K562 (cell line): ENCODE measurements around the gene MUC5AC. TPM values are rescaled to one million over a fixed set of nuclear protein-coding genes. Genes with fewer than 3 reads are reported as not detected.

Experiments
- ATAC-seq: fragments of 200-7000 bp; cut with Tn5 transposase; 3 replicates; pipeline ENCODE4 v1.9.1; 2020; ENCODE audit warnings: moderate library complexity
- BruUV-seq: library from RNA; stranded (reverse); fragments of 400-500 nt; replicated peaks from 2 replicates; lab custom pipeline; 2021; lab: Mats Ljungman, UMichigan
- CTCF ChIA-PET: fragments of 300-600 bp; formaldehyde crosslinking; extraction: SDS; loops from one replicate; lab custom pipeline; 2021; ENCODE audit warnings: low intra/inter-chr PET ratio; lab: Yijun Ruan, JAX
- POLR2A ChIA-PET: fragments of 300-600, 350-650 bp; sonication (Branson Sonifier 250); formaldehyde crosslinking; extraction: SDS; loops from one replicate; lab custom pipeline; 2021; ENCODE audit warnings: antibody characterized with exemption, inconsistent platforms; lab: Yijun Ruan, JAX
- DNase-seq, 4 experiments: peaks; one replicate each; pipeline versions ENCODE4 v3.0.0 to v3.0.0-alpha.2; 2011 to 2018; ENCODE audit warnings: low spot score in 3 of 4, mixed read lengths in 3 of 4; ENCODE audit errors: extremely low read depth in 1 of 4
- FAIRE-seq: peaks from 2 replicates; lab custom pipeline; 2011; peaks lifted over from hg19 to GRCh38; lab: Jason Lieb, UNC
- H2AFZ ChIP-seq: 2 replicates; pipeline ENCODE4 v1.6.0; 2011; ENCODE audit warnings: low read depth, low read length, control low read depth, inconsistent platforms
- H3K27ac ChIP-seq: fragments of 200-600 bp; 3 replicates; pipeline ENCODE4 v1.8.0; 2011; ENCODE audit warnings: low read depth, mild to moderate bottlenecking, control low read depth, inconsistent platforms, low read length, moderate library complexity, mixed read lengths; ENCODE audit errors: extremely low read depth
- H3K27me3 ChIP-seq, 2 experiments: fragments of 300-600 bp in 1 of 2; 2 replicates in 1 of 2; 3 replicates in 1 of 2; pipeline versions ENCODE4 v1.6.0 to v1.8.0; 2011; ENCODE audit warnings: inconsistent platforms in 2 of 2, low read length in 2 of 2, mild to moderate bottlenecking in 1 of 2, mixed read lengths in 1 of 2, moderate library complexity in 1 of 2; ENCODE audit not compliant: control insufficient read depth in 2 of 2, insufficient read depth in 2 of 2
- H3K36me3 ChIP-seq: fragments of 300-600 bp; 3 replicates; pipeline ENCODE4 v1.8.0; 2011; ENCODE audit warnings: mild to moderate bottlenecking, low read length, inconsistent platforms; ENCODE audit not compliant: control insufficient read depth, insufficient read depth
- H3K4me1 ChIP-seq, 2 experiments: fragments of 200-600 bp in 1 of 2; replicated peaks in 1 of 2; 2 replicates in 1 of 2; 3 replicates in 1 of 2; pipeline versions ENCODE4 v1.5.1 to v1.8.0; 2011; ENCODE audit warnings: inconsistent platforms in 2 of 2, low read length in 2 of 2, mild to moderate bottlenecking in 1 of 2, mixed read lengths in 1 of 2, moderate library complexity in 1 of 2; ENCODE audit not compliant: control insufficient read depth in 2 of 2, insufficient read depth in 2 of 2
- H3K4me2 ChIP-seq: 2 replicates; pipeline ENCODE4 v1.6.1; 2011; ENCODE audit warnings: low read length, control low read depth, inconsistent platforms, mixed read lengths; ENCODE audit not compliant: insufficient read depth
- H3K4me3 ChIP-seq: fragments of 200-600 bp; sonication (generic), shearing (Covaris generic); 2 replicates; pipeline ENCODE4 v1.5.1; 2016; ENCODE audit warnings: control low read depth, inconsistent platforms
- H3K79me2 ChIP-seq: fragments of 200-600 bp; 3 replicates; pipeline ENCODE4 v1.8.0; 2011; ENCODE audit warnings: low read length, inconsistent platforms; ENCODE audit not compliant: control insufficient read depth, insufficient read depth
- H3K9ac ChIP-seq, 2 experiments: 2 replicates each; pipeline versions ENCODE4 v1.6.0 to v1.6.1; 2011; ENCODE audit warnings: low read depth in 2 of 2, low read length in 2 of 2, control low read depth in 1 of 2, inconsistent platforms in 1 of 2, mild to moderate bottlenecking in 1 of 2, mixed read lengths in 1 of 2; ENCODE audit not compliant: insufficient read depth in 1 of 2
- H3K9me1 ChIP-seq: one replicate; pipeline ENCODE4 v1.6.0; 2011; ENCODE audit warnings: inconsistent platforms, mild to moderate bottlenecking, low read length, moderate library complexity; ENCODE audit not compliant: control insufficient read depth, insufficient read depth
- H3K9me3 ChIP-seq: replicated peaks from 2 replicates; pipeline ENCODE4 v1.5.1; 2011; ENCODE audit warnings: low read depth, low read length, inconsistent platforms; ENCODE audit not compliant: control insufficient read depth, insufficient read depth
- H4K20me1 ChIP-seq: replicated peaks from 2 replicates; pipeline ENCODE4 v1.6.1; 2011; ENCODE audit warnings: low read length, inconsistent platforms, mixed read lengths; ENCODE audit not compliant: control insufficient read depth, insufficient read depth
- KDM5B ChIP-seq: fragments of 200-600 bp; sonication (generic); IDR thresholded peaks from 2 replicates; pipeline ENCODE4 v1.6.1; 2012; ENCODE audit warnings: low read depth, mild to moderate bottlenecking, moderate library complexity, low read length, control low read depth, inconsistent platforms; ENCODE audit not compliant: insufficient replicate concordance
- KLF16 ChIP-seq: IDR thresholded peaks from 2 replicates; pipeline ENCODE4 v1.6.1; 2016; ENCODE audit warnings: antibody characterized with exemption
- L3MBTL2 ChIP-seq: fragments of 450-650 bp; IDR thresholded peaks from 2 replicates; pipeline ENCODE4 v1.6.1; 2016; ENCODE audit warnings: mild to moderate bottlenecking, moderate library complexity
- PTBP1 ChIP-seq: fragments of 200-400 bp; formaldehyde crosslinking; IDR thresholded peaks from 2 replicates; pipeline ENCODE4 v1.6.1; 2017; ENCODE audit warnings: low read depth, low read length
- ZFX ChIP-seq: sonication (generic); formaldehyde crosslinking; IDR thresholded peaks from 2 replicates; pipeline ENCODE4 v1.8.0; 2022; ENCODE audit warnings: mild to moderate bottlenecking, missing genetic modification reagents, moderate library complexity
- ZNF212 ChIP-seq: fragments of 450-650 bp; formaldehyde crosslinking; IDR thresholded peaks from 2 replicates; pipeline ENCODE4 v1.4.0; 2020; ENCODE audit warnings: mild to moderate bottlenecking
- ZNF589 ChIP-seq: fragments of 200-800 bp; sonication (Bioruptor generic); IDR thresholded peaks from 2 replicates; pipeline ENCODE4 v1.6.1; 2016; ENCODE audit warnings: low read depth, missing genetic modification characterization, missing compliant biosample characterization
- ZSCAN29 ChIP-seq: fragments of 450-650 bp; IDR thresholded peaks from 2 replicates; pipeline ENCODE4 v1.6.1; 2017
- WGBS: fragments of 100-300 bp; shearing (Covaris generic); methylation state at CpG from one replicate; pipeline ENCODE4 v1.1.6; 2016; ENCODE audit warnings: low coverage, mixed read lengths; ENCODE audit not compliant: insufficient coverage; ENCODE audit errors: missing lambda C conversion rate; 5-methylcytosine and 5-hydroxymethylcytosine counted together
- in situ Hi-C: fragments of 300-500 bp; cut with MboI; formaldehyde crosslinking; loops from 4 replicates; pipeline ENCODE4 v1.15.0; 2018; ENCODE audit warnings: inconsistent platforms, mixed read lengths
- intact Hi-C: fragments of 100-400 bp; cut with micrococcal nuclease; formaldehyde crosslinking; loops from 2 replicates; pipeline ENCODE4 v1.14.2; 2022
- polyA plus RNA-seq, 8 experiments: library from polyadenylated mRNA; depleted of rRNA in 4 of 8; stranded (reverse) in 5 of 8; unstranded in 3 of 8; fragments of >200 nt; fragmentation: Nextera tagmentation in 2 of 8; fragmentation: Illumina TruSeq in 1 of 8; extraction: Ambion mirVana in 2 of 8; extraction: Trizol in 1 of 8; gene quantifications; 2 replicates each; pipeline versions ENCODE4 v1.2.1 to v1.2.3, GENCODE V29; 2011 to 2014; ENCODE audit warnings: inconsistent platforms in 1 of 8, missing spikeins in 1 of 8
- total RNA-seq, 7 experiments: library from RNA; depleted of rRNA in 6 of 7; stranded (reverse); fragments of >200 nt in 6 of 7; fragmentation: Illumina TruSeq in 2 of 7; extraction: Trizol in 2 of 7; gene quantifications; 2 replicates each; pipeline versions ENCODE4 v1.2.1 to v1.2.3, GENCODE V29; 2011 to 2021; ENCODE audit warnings: low replicate concordance in 1 of 7
- TF ChIP-seq, protein P1 (sequence below): fragments of 200-800 bp; sonication (Bioruptor generic); IDR thresholded peaks from 2 replicates; pipeline ENCODE4 v1.6.1; 2017; ENCODE audit warnings: missing genetic modification characterization, missing compliant biosample characterization
- TF ChIP-seq, protein P2 (sequence below): sonication (generic); formaldehyde crosslinking; IDR thresholded peaks from 2 replicates; pipeline ENCODE4 v1.5.0; 2020; ENCODE audit warnings: missing genetic modification reagents

MUC5AC gene
- total and polyA plus RNA-seq, 9 of the 15 experiments (the other 6 are each of a cell fraction or from before 2014, with no cell fraction given): not detected

DNA sequence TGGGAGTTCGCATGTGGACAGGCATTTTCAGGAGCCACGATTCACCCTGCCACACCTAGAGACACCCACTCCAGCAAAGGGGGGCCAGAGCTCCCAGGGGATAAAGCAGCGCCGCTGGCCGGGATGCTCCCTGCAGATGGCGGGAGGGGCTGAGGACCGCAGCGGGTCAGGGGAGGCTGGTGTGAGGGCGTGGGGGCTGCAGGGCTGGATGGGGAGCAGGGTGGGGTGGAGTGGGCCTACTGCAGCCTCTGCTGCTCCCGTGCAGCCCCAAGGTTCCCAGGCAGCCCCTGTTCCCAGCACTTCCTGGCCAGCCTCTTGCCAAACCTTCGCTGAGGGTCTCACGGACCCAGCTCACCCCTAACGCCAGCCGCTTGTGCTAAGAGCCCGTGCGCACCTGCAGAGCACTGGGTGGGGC, 78.2 kb downstream of the MUC5AC start:
- DNase-seq: no peak
- no peaks in the 10 kb centered on the region for H3K9me1 ChIP-seq
- in situ Hi-C loops (no loop called here), intact Hi-C loops (no loop called here)
- H3K27me3 ChIP-seq: peaks cover 0 to 57% of the 10 kb centered on the region in 2 experiments; a peak in 2 of 5 replicates
- peaks cover 16% of the 10 kb centered on the region; the same call in 1 of the 2 replicates for H4K20me1 ChIP-seq
- H2AFZ ChIP-seq: no peak overlapping the region
- ATAC-seq: no peak
- BruUV-seq: no TSS peak
- H3K36me3 ChIP-seq: no peaks in the 10 kb centered on the region
- H3K4me3 ChIP-seq: no peak overlapping the region
- TF ChIP-seq, protein P1, sequence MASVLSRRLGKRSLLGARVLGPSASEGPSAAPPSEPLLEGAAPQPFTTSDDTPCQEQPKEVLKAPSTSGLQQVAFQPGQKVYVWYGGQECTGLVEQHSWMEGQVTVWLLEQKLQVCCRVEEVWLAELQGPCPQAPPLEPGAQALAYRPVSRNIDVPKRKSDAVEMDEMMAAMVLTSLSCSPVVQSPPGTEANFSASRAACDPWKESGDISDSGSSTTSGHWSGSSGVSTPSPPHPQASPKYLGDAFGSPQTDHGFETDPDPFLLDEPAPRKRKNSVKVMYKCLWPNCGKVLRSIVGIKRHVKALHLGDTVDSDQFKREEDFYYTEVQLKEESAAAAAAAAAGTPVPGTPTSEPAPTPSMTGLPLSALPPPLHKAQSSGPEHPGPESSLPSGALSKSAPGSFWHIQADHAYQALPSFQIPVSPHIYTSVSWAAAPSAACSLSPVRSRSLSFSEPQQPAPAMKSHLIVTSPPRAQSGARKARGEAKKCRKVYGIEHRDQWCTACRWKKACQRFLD (CRISPR knock-in tag): no peak
- no peak for TF ChIP-seq L3MBTL2
- no peak for TF ChIP-seq KLF16
- no peak for TF ChIP-seq ZSCAN29
- no peak for TF ChIP-seq PTBP1
- no peak for TF ChIP-seq ZFX
- no peak for TF ChIP-seq ZNF212 (CRISPR knock-in tag)
- no peak for TF ChIP-seq KDM5B
- TF ChIP-seq, protein P2, sequence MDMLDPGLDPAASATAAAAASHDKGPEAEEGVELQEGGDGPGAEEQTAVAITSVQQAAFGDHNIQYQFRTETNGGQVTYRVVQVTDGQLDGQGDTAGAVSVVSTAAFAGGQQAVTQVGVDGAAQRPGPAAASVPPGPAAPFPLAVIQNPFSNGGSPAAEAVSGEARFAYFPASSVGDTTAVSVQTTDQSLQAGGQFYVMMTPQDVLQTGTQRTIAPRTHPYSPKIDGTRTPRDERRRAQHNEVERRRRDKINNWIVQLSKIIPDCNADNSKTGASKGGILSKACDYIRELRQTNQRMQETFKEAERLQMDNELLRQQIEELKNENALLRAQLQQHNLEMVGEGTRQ (CRISPR knock-in tag): no peak
- TF ChIP-seq ZNF589 (CRISPR knock-in tag): no peak
- no peak overlapping the region for H3K4me2 ChIP-seq
- ChIA-PET CTCF (no interaction called here), POLR2A (no interaction called here)
- 2% methylated on average over 16 of the region's 16 CpGs for WGBS
- peaks cover 0 to 37% of the 10 kb centered on the region in 2 experiments; a peak in 2 of 5 replicates for H3K4me1 ChIP-seq
- H3K27ac ChIP-seq: no peak overlapping the region
- H3K9me3 ChIP-seq: no peaks in the 10 kb centered on the region
- H3K9ac ChIP-seq: no peak overlapping the region
- FAIRE-seq: no peak
- H3K79me2 ChIP-seq: no peaks in the 10 kb centered on the region
